ENCODE results near the gene MRPS12. TPM values are rescaled to one million over a fixed set of nuclear protein-coding genes. Genes with fewer than 3 reads are reported as not detected.
A peak's percentile ranks its signal among the peaks of the same experiment; 100 is the strongest.

The MRPS12 gene
- total and polyA plus RNA-seq, 2 of the 13 experiments (the other 11 are each of a cell fraction or from before 2014, with no cell fraction given), result 27.5 to 54.8 TPM

GRCh38 chr19:38920602-38921419 is 9.9 kb upstream of the MRPS12 start:
- TF ChIP-seq ZNF207 (IDR thresholded peaks at IDR 0.05; ENCODE audit: borderline replicate concordance), result peak; percentile 80; the same call in 1 of the 2 replicates
- peak; percentile 26; the same call in 1 of the 2 replicates for TF ChIP-seq ZNF646 (CRISPR knock-in tag; IDR thresholded peaks at IDR 0.05)
- no peak for TF ChIP-seq CEBPG (CRISPR knock-in tag; IDR thresholded peaks at IDR 0.05)
- TF ChIP-seq PHB2 (IDR thresholded peaks at IDR 0.05; ENCODE audit: partially characterized antibody), result peak; percentile 66
- TF ChIP-seq AGO2 (optimal IDR thresholded peaks at IDR 0.05; ENCODE audit: low read depth, low read length), result no peak
- peak in 1 of 2 experiments; percentile 33; a peak in 1 of 4 replicates for TF ChIP-seq POLR2A (IDR thresholded peaks at IDR 0.05; ENCODE audit: insufficient read depth in 1 of 2, low read depth in 2 of 2, low read length in 2 of 2)
- no peak for TF ChIP-seq SALL2 (CRISPR knock-in tag; IDR thresholded peaks at IDR 0.05)
- no peak for TF ChIP-seq JARID2 (CRISPR knock-in tag; IDR thresholded peaks at IDR 0.05; ENCODE audit: insufficient replicate concordance)
- TF ChIP-seq KLF9 (CRISPR knock-in tag; IDR thresholded peaks at IDR 0.05; ENCODE audit: low read depth), result no peak
- 0 out of 2 replicates have a peak, but pooled peaks have one; percentile 35 for TF ChIP-seq NBN (conservative IDR thresholded peaks at IDR 0.05)
- POLR2A ChIA-PET, result no interaction called here
- Histone ChIP-seq H3K27me3 (ENCODE audit: control insufficient read depth in 1 of 2, insufficient read depth in 2 of 2, low read length in 2 of 2) (no peaks in the 10 kb centered on the region), H3K36me3 (replicated peaks in 1 of 2; ENCODE audit: control insufficient read depth in 1 of 2, insufficient read depth in 2 of 2, low read length in 2 of 2) (peaks cover 11 to 31% of the 10 kb centered on the region in 2 experiments), H3K9me3 (ENCODE audit: low read length) (no peaks in the 10 kb centered on the region), H2AFZ (ENCODE audit: low read length) (no peak overlapping the region), H3K4me1 (ENCODE audit: insufficient read depth, low read length) (peaks cover 12% of the 10 kb centered on the region), H3K4me2 (ENCODE audit: low read depth, low read length) (no peak overlapping the region), H3K4me3 (replicated peaks in 1 of 3; ENCODE audit: insufficient read depth in 1 of 3, low read depth in 2 of 3, low read length in 3 of 3) (no peak overlapping the region), H4K20me1 (ENCODE audit: insufficient read depth, low read length) (no peaks in the 10 kb centered on the region), H3K27ac (ENCODE audit: extremely low read length, insufficient read depth, low read length) (no peak overlapping the region), H3K79me2 (ENCODE audit: insufficient read depth, low read length) (no peaks in the 10 kb centered on the region), H3K9ac (ENCODE audit: insufficient read depth, low read depth, low read length) (no peak overlapping the region)
- no peak for ATAC-seq
- intact Hi-C loops (cut with micrococcal nuclease; ENCODE audit: unreplicated experiment) (no loop called here), in situ Hi-C loops (cut with HindIII; ENCODE audit: extremely low pct_ligation_motif_present, low pct_unique_long_range_greater_than_20kb) (loop anchor here (25.0 kb wide), 1 partner anchor 184 kb away; the partner anchor contains the start of gene CAPN12)
- CTCF ChIA-PET (ENCODE audit: low intra/inter-chr PET ratio, low total read pairs), result no interaction called here
- DNase-seq (ENCODE audit: low spot score), result no peak
- no TSS peak for BruUV-seq (replicated peaks)
- 88% methylated on average over 7 of the region's 14 CpGs for WGBS (ENCODE audit: low lambda C conversion rate)
- FAIRE-seq, result peak; percentile 4
